Measurements from ENCODE around the gene OR52E5. TPM values are rescaled to one million over a fixed set of nuclear protein-coding genes. Genes with fewer than 3 reads are reported as not detected.

OR52E5 gene
- total RNA-seq, 2 experiments from 2014 or later, result not detected

DNA sequence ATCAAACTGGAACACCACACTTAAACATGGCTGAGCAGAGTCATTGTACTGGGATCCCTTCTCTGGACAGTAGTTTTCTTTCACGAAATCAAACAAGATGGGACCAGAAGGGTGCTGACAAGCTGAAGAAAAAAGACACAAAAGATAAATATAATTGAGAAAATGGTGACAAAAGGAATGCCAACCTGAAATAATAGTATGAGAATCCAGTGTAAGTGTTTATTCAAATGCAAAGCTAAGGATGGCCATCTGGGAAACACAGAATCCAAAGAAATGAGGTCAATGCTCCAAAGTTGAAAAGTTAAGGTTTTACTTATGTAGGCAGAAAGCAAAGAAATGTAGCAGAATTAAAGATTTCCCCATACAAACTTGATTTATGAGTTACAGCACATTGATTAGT is 5.3 kb upstream of the OR52E5 start:
- ChIA-PET CTCF (interaction anchor here (2.0 kb wide), 1 partner anchor 9 kb away, joined by 5 read pairs; no protein-coding TSS in a partner anchor), POLR2A (no interaction called here)
- Mint-ChIP-seq H3K36me3 (ENCODE audit: low read depth) (no peaks in the 10 kb centered on the region), H3K27ac (no peak overlapping the region), H3K27me3 (peaks cover 8% of the 10 kb centered on the region), H3K9me3 (no peaks in the 10 kb centered on the region), H3K4me1 (ENCODE audit: low read depth) (no peaks in the 10 kb centered on the region), H3K4me3 (no peak overlapping the region)
- DNase-seq, result no peak
- no peak for ATAC-seq
- TF ChIP-seq, protein P1, sequence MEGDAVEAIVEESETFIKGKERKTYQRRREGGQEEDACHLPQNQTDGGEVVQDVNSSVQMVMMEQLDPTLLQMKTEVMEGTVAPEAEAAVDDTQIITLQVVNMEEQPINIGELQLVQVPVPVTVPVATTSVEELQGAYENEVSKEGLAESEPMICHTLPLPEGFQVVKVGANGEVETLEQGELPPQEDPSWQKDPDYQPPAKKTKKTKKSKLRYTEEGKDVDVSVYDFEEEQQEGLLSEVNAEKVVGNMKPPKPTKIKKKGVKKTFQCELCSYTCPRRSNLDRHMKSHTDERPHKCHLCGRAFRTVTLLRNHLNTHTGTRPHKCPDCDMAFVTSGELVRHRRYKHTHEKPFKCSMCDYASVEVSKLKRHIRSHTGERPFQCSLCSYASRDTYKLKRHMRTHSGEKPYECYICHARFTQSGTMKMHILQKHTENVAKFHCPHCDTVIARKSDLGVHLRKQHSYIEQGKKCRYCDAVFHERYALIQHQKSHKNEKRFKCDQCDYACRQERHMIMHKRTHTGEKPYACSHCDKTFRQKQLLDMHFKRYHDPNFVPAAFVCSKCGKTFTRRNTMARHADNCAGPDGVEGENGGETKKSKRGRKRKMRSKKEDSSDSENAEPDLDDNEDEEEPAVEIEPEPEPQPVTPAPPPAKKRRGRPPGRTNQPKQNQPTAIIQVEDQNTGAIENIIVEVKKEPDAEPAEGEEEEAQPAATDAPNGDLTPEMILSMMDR (IDR thresholded peaks at IDR 0.05), result no peak
- intact Hi-C loops (cut with micrococcal nuclease), result no loop called here

DNA sequence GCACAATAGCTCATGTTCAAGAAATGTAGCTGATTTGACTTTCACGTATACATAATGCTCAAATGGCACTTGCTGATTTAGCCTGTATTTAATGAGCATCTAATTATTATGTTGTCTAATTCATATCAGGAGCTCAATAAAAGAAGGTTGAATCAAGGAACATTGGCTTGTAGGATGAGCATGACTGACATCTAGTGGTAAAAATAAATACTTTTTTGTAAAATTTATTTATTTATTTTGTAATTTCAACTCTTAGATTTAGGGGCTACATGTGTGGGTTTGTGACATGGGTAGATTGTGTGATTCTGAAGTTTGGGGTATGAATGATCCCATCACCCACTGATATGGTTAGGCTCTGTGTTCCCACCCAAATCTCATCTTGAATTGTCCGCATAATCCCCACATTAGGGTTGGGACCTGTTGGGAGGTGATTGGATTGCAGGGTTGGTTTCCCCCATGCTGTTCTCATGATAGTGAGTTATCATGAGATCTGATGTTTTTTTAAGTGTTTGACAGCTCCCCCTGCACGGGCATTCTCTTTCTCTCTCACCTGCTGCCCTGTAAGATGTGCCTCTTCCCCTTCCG is 1.7 kb upstream of the OR52E5 start:
- Mint-ChIP-seq H3K27ac (no peak overlapping the region), H3K36me3 (ENCODE audit: low read depth) (no peaks in the 10 kb centered on the region), H3K4me3 (no peak overlapping the region), H3K4me1 (ENCODE audit: low read depth) (no peaks in the 10 kb centered on the region), H3K9me3 (no peaks in the 10 kb centered on the region), H3K27me3 (peaks cover 4% of the 10 kb centered on the region)
- POLR2A ChIA-PET, result no interaction called here
- DNase-seq (no peak), ATAC-seq (no peak)
- TF ChIP-seq, protein P1 (IDR thresholded peaks at IDR 0.05), result peak; percentile 65
- intact Hi-C loops (cut with micrococcal nuclease), result no loop called here
- CTCF ChIA-PET, result interaction anchor here (0.7 to 1.8 kb wide), 14 partner anchors 11 to 766 kb away, joined by 3 to 8 read pairs (median 4); partner anchors contain the start of gene TRIM5

DNA sequence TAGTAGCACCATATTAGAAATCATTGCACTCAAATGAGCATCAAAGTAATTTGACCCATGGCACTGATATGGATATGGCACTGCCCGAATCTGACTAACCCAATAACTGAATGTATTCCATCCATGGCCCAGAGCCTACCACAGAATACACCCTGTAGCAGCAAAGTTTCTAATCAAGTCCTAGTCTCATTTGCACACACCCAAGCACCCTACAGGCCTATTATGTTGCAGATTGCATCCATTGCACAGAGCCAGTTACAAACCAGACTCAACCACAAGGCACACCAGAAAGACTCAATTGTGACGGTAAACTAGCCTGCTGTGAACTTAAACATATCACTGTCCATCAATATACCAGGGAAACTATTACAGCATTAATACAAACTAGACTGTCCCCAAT is 6.5 kb downstream of the OR52E5 start:
- Mint-ChIP-seq H3K36me3 (ENCODE audit: low read depth) (no peaks in the 10 kb centered on the region), H3K4me1 (ENCODE audit: low read depth) (no peaks in the 10 kb centered on the region), H3K9me3 (no peaks in the 10 kb centered on the region), H3K4me3 (no peak overlapping the region), H3K27me3 (no peaks in the 10 kb centered on the region), H3K27ac (no peak overlapping the region)
- DNase-seq (no peak), ATAC-seq (no peak)
- intact Hi-C loops (cut with micrococcal nuclease), result no loop called here
- CTCF ChIA-PET, result no interaction called here
- TF ChIP-seq, protein P1 (IDR thresholded peaks at IDR 0.05), result no peak
- POLR2A ChIA-PET, result no interaction called here

DNA sequence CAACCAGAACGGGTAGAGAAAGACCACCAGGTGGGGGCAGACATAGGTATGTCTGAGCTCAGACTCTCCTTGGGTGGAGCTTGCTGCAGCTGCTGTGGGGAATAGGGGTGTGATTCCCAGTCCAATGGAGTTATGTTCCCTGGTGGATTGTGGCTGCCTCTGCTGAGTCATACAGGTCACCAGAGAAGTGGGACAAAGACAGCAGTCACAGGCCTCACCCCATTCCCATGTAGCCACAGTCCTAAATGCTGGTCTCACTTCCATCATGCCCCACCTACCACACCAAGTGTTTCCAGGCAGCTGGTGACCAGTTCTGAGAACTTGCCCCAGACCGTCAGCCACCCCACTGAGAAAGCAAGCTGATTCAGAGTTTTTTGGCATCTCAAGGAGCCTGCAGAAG is 17.5 kb downstream of the OR52E5 start:
- no peak overlapping the region for H3K27ac Mint-ChIP-seq
- no peaks in the 10 kb centered on the region for H3K36me3 Mint-ChIP-seq (ENCODE audit: low read depth)
- H3K27me3 Mint-ChIP-seq, result peaks cover 22% of the 10 kb centered on the region
- no peak for ATAC-seq
- H3K9me3 Mint-ChIP-seq, result peaks cover 2% of the 10 kb centered on the region
- TF ChIP-seq, protein P1 (IDR thresholded peaks at IDR 0.05), result no peak
- H3K4me3 Mint-ChIP-seq, result no peak overlapping the region
- ChIA-PET CTCF (no interaction called here), POLR2A (no interaction called here)
- no peaks in the 10 kb centered on the region for H3K4me1 Mint-ChIP-seq (ENCODE audit: low read depth)
- intact Hi-C loops (cut with micrococcal nuclease), result no loop called here
- DNase-seq, result no peak

DNA sequence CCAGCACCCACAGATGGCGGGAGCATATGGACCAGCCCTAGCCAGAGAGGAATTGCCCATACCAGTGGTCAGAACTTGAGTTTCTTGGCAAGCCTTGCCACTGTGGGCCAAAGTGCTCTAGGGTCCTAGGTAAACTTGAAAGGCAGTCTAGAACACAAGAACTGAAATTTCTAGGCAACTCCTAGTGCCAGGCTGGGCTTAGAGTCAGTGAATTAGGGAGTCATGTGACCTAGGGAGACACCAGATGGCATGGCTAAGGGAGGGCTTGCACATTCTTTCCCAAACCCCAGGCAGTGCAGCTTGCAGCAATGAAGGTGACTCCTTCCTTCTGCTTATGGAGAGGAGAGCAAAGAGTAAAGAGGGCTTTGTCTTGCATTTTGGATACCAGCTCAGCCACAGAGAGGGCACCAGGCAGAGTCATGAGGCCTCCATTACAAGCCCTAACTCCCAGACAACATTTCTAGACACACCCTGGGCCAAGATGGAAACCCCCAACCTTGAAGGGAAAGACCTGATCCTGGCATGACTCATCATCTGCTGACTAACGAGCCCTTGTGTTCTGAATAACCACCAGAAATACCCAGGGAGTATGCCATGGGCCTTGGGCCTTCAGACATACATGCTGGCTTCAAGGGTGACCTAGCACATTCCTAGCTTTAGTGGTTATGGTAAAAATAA is 29.9 kb downstream of the OR52E5 start:
- DNase-seq, result peak; percentile 45
- intact Hi-C loops (cut with micrococcal nuclease), result no loop called here
- peaks cover 10% of the 10 kb centered on the region for H3K9me3 Mint-ChIP-seq
- H3K4me1 Mint-ChIP-seq (ENCODE audit: low read depth), result no peaks in the 10 kb centered on the region
- H3K27ac Mint-ChIP-seq, result no peak overlapping the region
- H3K36me3 Mint-ChIP-seq (ENCODE audit: low read depth), result no peaks in the 10 kb centered on the region
- no peaks in the 10 kb centered on the region for H3K27me3 Mint-ChIP-seq
- TF ChIP-seq, protein P1 (IDR thresholded peaks at IDR 0.05), result no peak
- peak; percentile 67 for ATAC-seq
- H3K4me3 Mint-ChIP-seq, result no peak overlapping the region
- ChIA-PET CTCF (no interaction called here), POLR2A (no interaction called here)

Measured in activated CD8-positive, alpha-beta T cell treated with anti-CD3 and anti-CD28 coated beads for 36 hours (primary cell).